H9 (cell line): ENCODE results near the gene CCDC7. TPM values are rescaled to one million over a fixed set of nuclear protein-coding genes. Genes with fewer than 3 reads are reported as not detected.

Experiments used
- DNase-seq: peaks from one replicate; pipeline ENCODE4 v3.0.0-alpha.2; 2017
- H2AFZ ChIP-seq: one replicate; pipeline ENCODE4 v1.6.1; 2013; ENCODE audit warnings: mild to moderate bottlenecking, low read length, control low read depth, moderate library complexity
- H2AK5ac ChIP-seq: 2 replicates; pipeline ENCODE4 v1.6.1; 2013; ENCODE audit warnings: low read length, control low read depth, mixed read lengths; ENCODE audit not compliant: insufficient read length
- H2BK120ac ChIP-seq: one replicate; pipeline ENCODE4 v1.6.1; 2013; ENCODE audit warnings: low read depth, mild to moderate bottlenecking, low read length, control low read depth, inconsistent platforms; ENCODE audit not compliant: poor library complexity, severe bottlenecking
- H2BK12ac ChIP-seq: 2 replicates; pipeline ENCODE4 v1.6.1; 2013; ENCODE audit warnings: low read length, control low read depth, mixed read lengths, low read depth; ENCODE audit not compliant: insufficient read length
- H2BK15ac ChIP-seq: 2 replicates; pipeline ENCODE4 v1.6.1; 2013; ENCODE audit warnings: low read depth, low read length, control low read depth
- H2BK20ac ChIP-seq: one replicate; pipeline ENCODE4 v1.6.1; 2013; ENCODE audit warnings: low read depth, mild to moderate bottlenecking, low read length, control low read depth, inconsistent platforms; ENCODE audit not compliant: poor library complexity, severe bottlenecking
- H2BK5ac ChIP-seq: 2 replicates; pipeline ENCODE4 v1.6.1; 2013; ENCODE audit warnings: low read length, control low read depth, mixed read lengths; ENCODE audit not compliant: insufficient read length
- H3K14ac ChIP-seq: 2 replicates; pipeline ENCODE4 v1.6.1; 2013; ENCODE audit warnings: low read length, control low read depth; ENCODE audit not compliant: insufficient read depth
- H3K18ac ChIP-seq: 2 replicates; pipeline ENCODE4 v1.6.1; 2013; ENCODE audit warnings: low read depth, mild to moderate bottlenecking, mixed read lengths, low read length, control low read depth; ENCODE audit not compliant: insufficient read length
- H3K23ac ChIP-seq: 2 replicates; pipeline ENCODE4 v1.6.1; 2013; ENCODE audit warnings: low read length, control low read depth, mixed read lengths, low read depth; ENCODE audit not compliant: insufficient read length
- H3K23me2 ChIP-seq: 2 replicates; pipeline ENCODE4 v1.6.1; 2013; ENCODE audit warnings: low read depth, mild to moderate bottlenecking, mixed read lengths, low read length, control low read depth; ENCODE audit not compliant: insufficient read length, poor library complexity, severe bottlenecking
- H3K27ac ChIP-seq: 2 replicates; pipeline ENCODE4 v1.5.1; 2013; ENCODE audit warnings: low read length, control low read depth, mixed read lengths, low read depth; ENCODE audit not compliant: insufficient read length
- H3K27me3 ChIP-seq: 2 replicates; pipeline ENCODE4 v1.6.1; 2013; ENCODE audit warnings: low read length, control low read depth, inconsistent platforms; ENCODE audit not compliant: insufficient read depth
- H3K4ac ChIP-seq: 2 replicates; pipeline ENCODE4 v1.6.1; 2013; ENCODE audit warnings: low read depth, mild to moderate bottlenecking, control low read depth, inconsistent platforms, low read length, moderate library complexity
- H3K4me1 ChIP-seq: 2 replicates; pipeline ENCODE4 v1.6.1; 2013; ENCODE audit warnings: low read length, control low read depth, inconsistent platforms; ENCODE audit not compliant: insufficient read depth
- H3K4me2 ChIP-seq: 2 replicates; pipeline ENCODE4 v1.6.1; 2013; ENCODE audit warnings: low read length, control low read depth, mixed read lengths; ENCODE audit not compliant: insufficient read length, insufficient read depth
- H3K56ac ChIP-seq: 2 replicates; pipeline ENCODE4 v1.6.1; 2013; ENCODE audit warnings: low read depth, mild to moderate bottlenecking, mixed read lengths, low read length, control low read depth; ENCODE audit not compliant: insufficient read length
- H3K79me1 ChIP-seq: 2 replicates; pipeline ENCODE4 v1.6.1; 2013; ENCODE audit warnings: low read depth, mild to moderate bottlenecking, moderate library complexity, low read length, control low read depth, inconsistent platforms; ENCODE audit not compliant: insufficient read depth, poor library complexity, severe bottlenecking
- H3K79me2 ChIP-seq: 2 replicates; pipeline ENCODE4 v1.6.1; 2013; ENCODE audit warnings: low read length, control low read depth, inconsistent platforms; ENCODE audit not compliant: insufficient read depth
- H3K9ac ChIP-seq: 2 replicates; pipeline ENCODE4 v1.6.1; 2013; ENCODE audit warnings: low read length, control low read depth, mixed read lengths; ENCODE audit not compliant: insufficient read length; ENCODE audit errors: extremely low read depth
- H3K9me3 ChIP-seq: one replicate; pipeline ENCODE4 v1.6.1; 2013; ENCODE audit warnings: low read depth, low read length, inconsistent platforms; ENCODE audit not compliant: control insufficient read depth
- H3T11ph ChIP-seq: one replicate; pipeline ENCODE4 v1.6.1; 2013; ENCODE audit warnings: mild to moderate bottlenecking, low read length, control low read depth, inconsistent platforms
- H4K20me1 ChIP-seq: one replicate; pipeline ENCODE4 v1.6.1; 2013; ENCODE audit not compliant: control insufficient read depth, insufficient read length, insufficient read depth
- H4K5ac ChIP-seq: 2 replicates; pipeline ENCODE4 v1.6.1; 2013; ENCODE audit warnings: low read depth, mild to moderate bottlenecking, mixed read lengths, low read length, control low read depth; ENCODE audit not compliant: insufficient read length
- H4K8ac ChIP-seq: replicated peaks from 2 replicates; pipeline ENCODE4 v1.6.1; 2013; ENCODE audit warnings: low read length, control low read depth, mixed read lengths, low read depth; ENCODE audit not compliant: insufficient read length
- H4K91ac ChIP-seq: 2 replicates; pipeline ENCODE4 v1.6.1; 2013; ENCODE audit warnings: low read depth, mild to moderate bottlenecking, moderate library complexity, mixed read lengths, low read length, control low read depth; ENCODE audit not compliant: insufficient read length
- H3K27ac Mint-ChIP-seq, 3 experiments: 2 replicates in 2 of 3; 3 replicates in 1 of 3; pipeline ENCODE4 v1.8.0; 2020 to 2021; ENCODE audit warnings: mixed read lengths in 3 of 3, mild to moderate bottlenecking in 1 of 3, moderate library complexity in 1 of 3
- H3K27me3 Mint-ChIP-seq: 2 replicates; pipeline ENCODE4 v1.8.0; 2021; ENCODE audit warnings: low read depth, mild to moderate bottlenecking, moderate library complexity, mixed read lengths
- H3K36me3 Mint-ChIP-seq, 3 experiments: 2 replicates in 2 of 3; 3 replicates in 1 of 3; pipeline ENCODE4 v1.8.0; 2020 to 2021; ENCODE audit warnings: low read depth in 3 of 3, mixed read lengths in 3 of 3; ENCODE audit not compliant: insufficient read depth in 1 of 3
- H3K4me1 Mint-ChIP-seq, 2 experiments: 2 replicates each; pipeline ENCODE4 v1.8.0; 2020; ENCODE audit warnings: mixed read lengths in 2 of 2
- H3K4me3 Mint-ChIP-seq, 2 experiments: 2 replicates in 1 of 2; 3 replicates in 1 of 2; pipeline ENCODE4 v1.8.0; 2020 to 2021; ENCODE audit warnings: mild to moderate bottlenecking in 2 of 2, mixed read lengths in 2 of 2, moderate library complexity in 1 of 2
- H3K9me3 Mint-ChIP-seq, 2 experiments: 2 replicates in 1 of 2; 3 replicates in 1 of 2; pipeline ENCODE4 v1.8.0; 2020; ENCODE audit warnings: mild to moderate bottlenecking in 2 of 2, mixed read lengths in 2 of 2, moderate library complexity in 1 of 2
- CTCF ChIP-seq: fragments of 200-600 bp; sonication (generic); conservative IDR thresholded peaks from 3 replicates; pipeline ENCODE4 v1.8.0; 2021; ENCODE audit warnings: antibody characterized with exemption, mild to moderate bottlenecking
- total RNA-seq: library from RNA; stranded (reverse); gene quantifications from 2 replicates; pipeline ENCODE4 v1.2.1, GENCODE V29; 2021

The CCDC7 gene
- total RNA-seq, 1 experiment from 2014 or later = 1.6 TPM

GRCh38 chr10:32629910-32630309 lies 184.0 kb downstream of the CCDC7 start:
- Mint-ChIP-seq H3K36me3 (peaks cover 0 to 12% (median 4%) of the 10 kb centered on the region in 3 experiments; a peak in 3 of 7 replicates), H3K27me3 (no peaks in the 10 kb centered on the region)
- no peak for DNase-seq

More at GRCh38 chr10:32629910-32630309, 184.0 kb downstream of the CCDC7 start:
- TF ChIP-seq CTCF = no peak
- Histone ChIP-seq H3K56ac (no peak overlapping the region), H2AK5ac (no peak overlapping the region), H4K91ac (no peak overlapping the region), H4K20me1 (no peaks in the 10 kb centered on the region), H3K4me1 (no peaks in the 10 kb centered on the region), H3K79me2 (no peaks in the 10 kb centered on the region), H2BK120ac (no peak overlapping the region), H4K5ac (no peak overlapping the region), H3K4ac (no peak overlapping the region), H3K4me2 (no peak overlapping the region), H3K27me3 (no peaks in the 10 kb centered on the region), H2AFZ (no peak overlapping the region), H2BK20ac (no peak overlapping the region), H3K9me3 (no peaks in the 10 kb centered on the region), H3K27ac (no peak overlapping the region), H3K9ac (no peak overlapping the region), H3K23ac (no peak overlapping the region), H4K8ac (no peak overlapping the region), H2BK15ac (no peak overlapping the region), H3K23me2 (no peaks in the 10 kb centered on the region), H2BK12ac (no peak overlapping the region), H3T11ph (no peak overlapping the region), H2BK5ac (no peak overlapping the region), H3K18ac (no peak overlapping the region), H3K79me1 (no peaks in the 10 kb centered on the region), H3K14ac (no peak overlapping the region)
- H3K27ac Mint-ChIP-seq = no peak overlapping the region
- H3K9me3 Mint-ChIP-seq = peaks cover 8 to 14% of the 10 kb centered on the region in 2 experiments; a peak in 4 of 5 replicates
- H3K4me3 Mint-ChIP-seq = no peak overlapping the region
- H3K4me1 Mint-ChIP-seq = peaks cover 2 to 8% of the 10 kb centered on the region in 2 experiments; a peak in 3 of 4 replicates
